BJ (cell line): ENCODE data around the gene ARL11. TPM values are rescaled to one million over a fixed set of nuclear protein-coding genes. Genes with fewer than 3 reads are reported as not detected.
"Not testable (repeated sequence)": the region's sequence is repeated elsewhere in the genome, so short reads cannot be mapped to it uniquely, and the experiment has no call there.

Experiments
- CTCF ChIA-PET: fragments of 350-600 bp; formaldehyde crosslinking; extraction: SDS; loops from one replicate; lab custom pipeline; 2021; ENCODE audit warnings: antibody characterized with exemption, inconsistent platforms; lab: Yijun Ruan, JAX
- POLR2A ChIA-PET: fragments of 300-600 bp; sonication (Branson Sonifier 250); formaldehyde crosslinking; extraction: SDS; loops from one replicate; lab custom pipeline; 2021; ENCODE audit warnings: antibody characterized with exemption; lab: Charles Lee
- DNase-seq: peaks from one replicate; pipeline ENCODE4 v3.0.0-alpha.2; 2011; ENCODE audit warnings: low read depth
- H3K27me3 ChIP-seq: 2 replicates; pipeline ENCODE4 v1.6.0; 2011; ENCODE audit warnings: low read length; ENCODE audit not compliant: control insufficient read depth, insufficient read depth
- H3K36me3 ChIP-seq: 2 replicates; pipeline ENCODE4 v1.5.1; 2011; ENCODE audit warnings: low read length; ENCODE audit not compliant: control insufficient read depth, insufficient read depth
- H3K4me3 ChIP-seq: 2 replicates; pipeline ENCODE4 v1.5.1; 2011; ENCODE audit warnings: low read depth, mild to moderate bottlenecking, control low read depth, low read length
- polyA plus RNA-seq: library from polyadenylated mRNA; depleted of rRNA; stranded (reverse); fragments of >200 nt; gene quantifications from 2 replicates; pipeline ENCODE4 v1.2.3, GENCODE V29; 2011
- TF ChIP-seq, protein P1 (sequence below): IDR thresholded peaks from 2 replicates; pipeline ENCODE4 v1.5.1; 2011; ENCODE audit warnings: low read depth, mild to moderate bottlenecking, control low read depth, inconsistent platforms, low read length, moderate library complexity; ENCODE audit not compliant: insufficient read depth

The ARL11 gene
- polyA plus RNA-seq, 1 experiment: not detected

DNA sequence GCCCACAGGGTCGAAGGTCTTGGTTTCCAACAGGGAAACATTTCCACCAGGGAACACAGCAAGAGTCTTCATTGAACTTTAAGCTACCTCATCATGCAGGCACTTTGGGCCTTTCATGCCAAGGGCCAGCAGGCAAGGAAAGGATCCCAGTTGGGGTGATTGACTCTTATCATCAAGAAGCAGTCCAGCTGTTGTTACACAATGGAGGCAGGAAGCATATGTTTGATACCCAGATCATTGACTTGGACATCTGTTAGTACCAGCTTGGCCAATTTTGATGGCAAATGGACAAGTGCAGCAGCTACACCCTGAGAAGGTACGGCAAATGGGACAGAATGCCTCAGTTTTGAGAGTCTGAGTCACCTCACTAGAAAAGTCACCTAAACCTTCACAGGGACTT is 32.1 kb upstream of the ARL11 start:
- no peaks in the 10 kb centered on the region for H3K27me3 ChIP-seq
- no peak overlapping the region for H3K4me3 ChIP-seq
- H3K36me3 ChIP-seq: no peaks in the 10 kb centered on the region
- ChIA-PET CTCF (interaction anchor here (1.3 to 1.4 kb wide), 2 partner anchors 9 to 11 kb away, joined by 3 to 4 read pairs; no protein-coding TSS in a partner anchor), POLR2A (no interaction called here)
- TF ChIP-seq, protein P1, sequence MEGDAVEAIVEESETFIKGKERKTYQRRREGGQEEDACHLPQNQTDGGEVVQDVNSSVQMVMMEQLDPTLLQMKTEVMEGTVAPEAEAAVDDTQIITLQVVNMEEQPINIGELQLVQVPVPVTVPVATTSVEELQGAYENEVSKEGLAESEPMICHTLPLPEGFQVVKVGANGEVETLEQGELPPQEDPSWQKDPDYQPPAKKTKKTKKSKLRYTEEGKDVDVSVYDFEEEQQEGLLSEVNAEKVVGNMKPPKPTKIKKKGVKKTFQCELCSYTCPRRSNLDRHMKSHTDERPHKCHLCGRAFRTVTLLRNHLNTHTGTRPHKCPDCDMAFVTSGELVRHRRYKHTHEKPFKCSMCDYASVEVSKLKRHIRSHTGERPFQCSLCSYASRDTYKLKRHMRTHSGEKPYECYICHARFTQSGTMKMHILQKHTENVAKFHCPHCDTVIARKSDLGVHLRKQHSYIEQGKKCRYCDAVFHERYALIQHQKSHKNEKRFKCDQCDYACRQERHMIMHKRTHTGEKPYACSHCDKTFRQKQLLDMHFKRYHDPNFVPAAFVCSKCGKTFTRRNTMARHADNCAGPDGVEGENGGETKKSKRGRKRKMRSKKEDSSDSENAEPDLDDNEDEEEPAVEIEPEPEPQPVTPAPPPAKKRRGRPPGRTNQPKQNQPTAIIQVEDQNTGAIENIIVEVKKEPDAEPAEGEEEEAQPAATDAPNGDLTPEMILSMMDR: no peak
- DNase-seq: no peak

GRCh38 chr13:49597043-49597641 is 31.2 kb upstream of the ARL11 start:
- DNase-seq: no peak
- ChIA-PET POLR2A (no interaction called here), CTCF (interaction anchor here (1.3 to 1.4 kb wide), 2 partner anchors 10 kb away, joined by 3 to 4 read pairs; no protein-coding TSS in a partner anchor)
- Histone ChIP-seq H3K27me3 (no peaks in the 10 kb centered on the region), H3K4me3 (no peak overlapping the region), H3K36me3 (no peaks in the 10 kb centered on the region)
- TF ChIP-seq, protein P1: no peak

DNA sequence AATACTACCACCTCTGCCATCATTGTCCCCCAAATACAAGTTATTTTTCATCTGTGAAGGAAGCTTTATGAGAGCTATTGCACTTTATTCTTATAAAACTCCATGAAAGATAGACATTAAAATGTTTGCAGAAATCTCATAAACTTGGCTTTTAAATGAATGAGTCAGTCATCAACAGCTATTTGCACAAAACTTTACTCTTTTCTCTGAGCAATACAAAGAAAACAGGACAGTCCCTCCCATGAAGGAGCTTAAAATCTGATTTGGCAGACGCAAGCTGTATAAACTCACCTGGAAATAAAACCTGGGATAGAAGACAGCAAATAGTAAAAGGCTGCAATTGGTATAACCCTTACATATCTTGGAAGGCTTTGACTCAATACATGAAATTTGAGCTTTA is 26.3 kb upstream of the ARL11 start:
- TF ChIP-seq, protein P1: no peak
- DNase-seq: no peak
- H3K27me3 ChIP-seq: no peaks in the 10 kb centered on the region
- H3K36me3 ChIP-seq: no peaks in the 10 kb centered on the region
- POLR2A ChIA-PET: no interaction called here
- H3K4me3 ChIP-seq: no peak overlapping the region
- CTCF ChIA-PET: interaction anchor here (0.6 to 1.4 kb wide), 4 partner anchors 14 to 322 kb away, joined by 3 read pairs; no protein-coding TSS in a partner anchor

- DNase-seq, POLR2A ChIA-PET, H3K36me3 ChIP-seq, H3K27me3 ChIP-seq, H3K4me3 ChIP-seq: not testable (repeated sequence)
- CTCF ChIA-PET: interaction anchor here (0.6 to 1.4 kb wide), 4 partner anchors 15 to 322 kb away, joined by 3 read pairs; no protein-coding TSS in a partner anchor
Observed at GRCh38 chr13:49602615-49603014, 25.7 kb upstream of the ARL11 start.

DNA sequence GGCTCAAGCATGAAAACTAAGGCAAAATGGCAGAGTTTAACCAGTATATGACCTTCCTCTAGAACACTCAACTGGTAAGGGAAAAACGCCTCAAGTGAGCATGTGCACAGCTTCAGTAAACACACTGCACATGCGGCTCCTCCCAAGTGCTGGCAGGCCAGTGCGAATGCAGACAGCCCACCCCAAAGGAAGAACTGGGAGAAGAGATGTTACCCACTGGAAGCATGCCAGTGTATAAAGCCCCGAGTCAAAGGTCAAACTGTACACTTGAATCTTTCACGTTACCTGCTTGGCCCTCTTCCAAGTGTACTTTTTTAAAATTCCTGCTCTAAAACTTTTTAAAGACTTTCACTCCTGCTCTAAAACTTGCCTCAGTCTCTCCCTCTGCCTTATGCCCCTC is 23.7 kb upstream of the ARL11 start:
- Histone ChIP-seq H3K36me3 (no peaks in the 10 kb centered on the region), H3K4me3 (no peak overlapping the region), H3K27me3 (no peaks in the 10 kb centered on the region)
- CTCF ChIA-PET: interaction anchor here (0.9 to 1.3 kb wide), 4 partner anchors 160 to 323 kb away, joined by 3 read pairs; no protein-coding TSS in a partner anchor
- TF ChIP-seq, protein P1: no peak
- POLR2A ChIA-PET: interaction anchor here (0.7 kb wide), 1 partner anchor 24 kb away, joined by 4 read pairs; no protein-coding TSS in a partner anchor
- no peak for DNase-seq
